Body of pancreas (tissue), 4 donors: ENCODE data around the gene KCNA3. TPM values are rescaled to one million over a fixed set of nuclear protein-coding genes. Genes with fewer than 3 reads are reported as not detected.
"Not testable (repeated sequence)": the region's sequence is repeated elsewhere in the genome, so short reads cannot be mapped to it uniquely, and the experiment has no call there.

Source experiments
- ATAC-seq: fragments of 150-250 bp; one replicate; pipeline ENCODE4 v1.9.1; 2016
- DNase-seq, 4 donors: peaks; one replicate each; pipeline ENCODE4 v3.0.0-alpha.2; 2019
- H3K27ac ChIP-seq, 4 donors: fragments of 200-600 bp; sonication (generic); 1 replicate in 3 of 4; 2 replicates in 1 of 4; pipeline versions ENCODE4 v1.5.1 to v1.6.1; 2016 to 2019; ENCODE audit warnings: mild to moderate bottlenecking in 1 of 4, mixed read lengths in 1 of 4, moderate library complexity in 1 of 4
- H3K27me3 ChIP-seq, 2 donors: fragments of 200-600 bp; sonication (generic); one replicate each; pipeline ENCODE4 v1.6.0; 2016; ENCODE audit warnings: mild to moderate bottlenecking in 1 of 2
- H3K36me3 ChIP-seq, 2 donors: fragments of 200-600 bp; sonication (generic); replicated peaks in 1 of 2; 2 replicates each; pipeline ENCODE4 v1.5.1; 2016; ENCODE audit warnings: low read depth in 2 of 2; ENCODE audit not compliant: insufficient read depth in 1 of 2
- H3K4me1 ChIP-seq: fragments of 200-600 bp; sonication (generic); one replicate; pipeline ENCODE4 v1.6.0; 2016
- H3K4me3 ChIP-seq, 2 donors: fragments of 200-600 bp; sonication (generic); 1 replicate in 1 of 2; 2 replicates in 1 of 2; pipeline ENCODE4 v1.5.1; 2016 to 2019
- H3K9me3 ChIP-seq, 3 donors: fragments of 200-600 bp; sonication (generic); 1 replicate in 2 of 3; 2 replicates in 1 of 3; pipeline ENCODE4 v1.5.1; 2016
- CTCF ChIP-seq, 7 experiments: fragments of 450-650 bp in 4 of 7; fragments of 200-600 bp in 3 of 7; sonication (generic) in 3 of 7; IDR thresholded peaks; one replicate each; pipeline ENCODE4 v1.5.1; 2016 to 2019; ENCODE audit warnings: antibody characterized with exemption in 7 of 7
- POLR2A ChIP-seq, 3 donors: fragments of 450-650 bp; IDR thresholded peaks; one replicate each; pipeline ENCODE4 v1.6.1; 2016; ENCODE audit warnings: antibody characterized with exemption in 3 of 3, mild to moderate bottlenecking in 2 of 3
- WGBS, 2 donors: methylation state at CpG; one replicate each; pipeline ENCODE4 v1.1.5; 2017; 5-methylcytosine and 5-hydroxymethylcytosine counted together
- intact Hi-C: fragments of 100-400 bp; cut with DNase I; formaldehyde crosslinking; loops from one replicate; pipeline ENCODE4 v1.15.1; 2023
- total RNA-seq, 2 donors: library from RNA; depleted of rRNA; stranded (reverse); fragments of >200 nt; gene quantifications; one replicate each; pipeline ENCODE4 v1.1.0, GENCODE V29; 2016

The KCNA3 gene
- total RNA-seq, 2 donors from 2014 or later, result 1.3 to 2.3 TPM

DNA sequence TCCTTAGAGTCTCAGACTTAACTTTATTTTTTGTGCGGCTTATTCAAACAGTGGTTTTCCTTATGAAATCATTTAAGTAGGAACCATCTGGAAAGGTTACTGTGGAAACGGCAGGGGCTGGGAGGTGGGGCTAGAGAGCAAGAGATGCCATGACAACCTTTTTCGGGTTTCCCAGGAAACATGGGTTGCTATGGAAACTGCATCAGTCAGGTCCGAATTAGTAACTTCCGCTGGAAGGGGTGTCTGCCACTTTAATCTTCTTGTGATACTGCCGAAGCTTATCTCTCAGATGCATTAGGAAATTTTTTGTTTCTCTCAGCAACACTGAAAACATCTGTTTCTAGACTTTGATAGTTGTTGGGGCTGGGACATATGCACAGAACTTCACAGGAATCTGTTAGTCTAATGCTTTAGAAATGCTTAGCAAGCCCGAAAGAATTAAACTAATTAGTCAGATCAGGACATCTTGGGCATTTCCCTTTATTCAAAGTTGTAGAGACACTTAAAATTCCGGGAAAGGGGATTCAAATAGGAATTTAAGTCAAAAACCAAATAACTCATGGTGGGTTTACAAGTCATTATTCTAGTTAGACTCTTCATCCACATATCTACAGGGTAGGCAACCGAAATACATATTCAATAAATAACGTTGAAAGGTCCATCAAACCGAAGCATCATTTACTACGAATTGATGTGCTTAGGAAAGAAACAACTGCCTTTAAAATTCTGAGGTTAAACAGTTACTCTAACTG is 2.6 kb downstream of the KCNA3 start:
- TF ChIP-seq CTCF (IDR thresholded peaks at IDR 0.05) (no peak), POLR2A (IDR thresholded peaks at IDR 0.05) (no peak)
- 29 to 39% methylated on average over 12 of the region's 12 CpGs for WGBS, 2 donors
- H3K36me3 ChIP-seq, result no peaks in the 10 kb centered on the region
- H3K27me3 ChIP-seq, result peaks cover 0 to 22% of the 10 kb centered on the region in 2 donors
- H3K27ac ChIP-seq, result no peak overlapping the region
- no peak overlapping the region for H3K4me3 ChIP-seq
- intact Hi-C loops, result no loop called here
- DNase-seq (peak in 2 of 4 donors; percentile 20 to 30), ATAC-seq (no peak)
- no peaks in the 10 kb centered on the region for H3K9me3 ChIP-seq
- H3K4me1 ChIP-seq, result peaks cover 15% of the 10 kb centered on the region

DNA sequence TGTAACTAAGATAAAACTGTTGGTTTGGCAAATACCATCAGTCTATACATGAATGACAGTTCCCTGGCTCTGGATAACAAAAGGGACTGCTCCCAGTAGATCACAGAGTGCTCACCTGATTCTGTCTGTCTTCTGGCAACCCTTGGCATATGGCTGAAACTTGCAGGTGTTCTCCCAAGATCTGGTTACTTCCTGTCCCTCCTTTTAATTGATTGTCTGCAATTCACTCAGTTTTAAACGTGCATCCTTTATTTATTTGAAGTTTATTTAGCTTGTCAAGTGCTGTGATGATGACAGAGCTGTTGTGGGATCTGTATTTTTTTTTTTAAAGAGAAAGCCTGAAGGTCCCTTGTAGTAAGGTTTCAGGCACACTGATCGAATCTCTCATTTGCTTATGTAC is 3.4 kb downstream of the KCNA3 start:
- intact Hi-C loops, result no loop called here
- Histone ChIP-seq H3K27me3 (peaks cover 0 to 22% of the 10 kb centered on the region in 2 donors), H3K9me3 (no peaks in the 10 kb centered on the region), H3K36me3 (no peaks in the 10 kb centered on the region), H3K4me3 (no peak overlapping the region), H3K27ac (no peak overlapping the region), H3K4me1 (peaks cover 15% of the 10 kb centered on the region)
- DNase-seq, result no peak
- WGBS, 2 donors, result 29 to 35% methylated on average over 2 of the region's 2 CpGs
- TF ChIP-seq CTCF (IDR thresholded peaks at IDR 0.05) (no peak), POLR2A (IDR thresholded peaks at IDR 0.05) (no peak)
- ATAC-seq, result no peak

DNA sequence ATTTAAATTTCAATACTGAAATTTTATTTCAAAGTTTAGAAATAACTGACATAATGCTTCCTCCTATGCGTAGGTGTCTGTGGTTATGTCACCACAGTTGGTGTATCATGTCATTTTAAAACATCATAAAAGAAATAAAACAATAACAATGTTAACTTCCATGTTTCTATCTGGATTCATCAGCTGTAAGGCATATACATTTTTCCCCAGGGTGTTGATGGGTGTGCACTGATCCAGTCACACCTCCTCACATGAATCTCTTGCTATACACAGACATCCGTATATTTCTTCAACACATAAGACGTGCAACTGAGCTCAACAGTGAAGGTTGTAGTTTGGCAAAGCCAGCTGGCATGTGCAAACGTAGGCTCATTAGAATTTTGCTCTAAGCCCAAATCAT is 6.2 kb downstream of the KCNA3 start:
- WGBS, 2 donors, result 51 to 56% methylated on average over 4 of the region's 4 CpGs
- Histone ChIP-seq H3K36me3 (no peaks in the 10 kb centered on the region), H3K9me3 (no peaks in the 10 kb centered on the region), H3K4me3 (no peak overlapping the region), H3K4me1 (no peaks in the 10 kb centered on the region), H3K27me3 (peaks cover 0 to 5% of the 10 kb centered on the region in 2 donors), H3K27ac (no peak overlapping the region)
- ATAC-seq (no peak), DNase-seq (no peak)
- TF ChIP-seq POLR2A (IDR thresholded peaks at IDR 0.05), result no peak
- no peak for TF ChIP-seq CTCF (IDR thresholded peaks at IDR 0.05)
- intact Hi-C loops, result no loop called here

GRCh38 chr1:110667776-110668175 is 7.0 kb downstream of the KCNA3 start:
- intact Hi-C loops, result no loop called here
- Histone ChIP-seq H3K4me3 (no peak overlapping the region), H3K9me3 (no peaks in the 10 kb centered on the region), H3K36me3 (no peaks in the 10 kb centered on the region), H3K27ac (no peak overlapping the region), H3K27me3 (no peaks in the 10 kb centered on the region), H3K4me1 (no peaks in the 10 kb centered on the region)
- DNase-seq (no peak), ATAC-seq (no peak)
- no peak for TF ChIP-seq POLR2A (IDR thresholded peaks at IDR 0.05)
- no peak for TF ChIP-seq CTCF (IDR thresholded peaks at IDR 0.05)
- 81 to 82% methylated on average over 2 of the region's 2 CpGs for WGBS, 2 donors

GRCh38 chr1:110663241-110663640 is 11.5 kb downstream of the KCNA3 start:
- Histone ChIP-seq H3K27ac (no peak overlapping the region), H3K9me3 (no peaks in the 10 kb centered on the region), H3K4me3 (no peak overlapping the region), H3K4me1 (no peaks in the 10 kb centered on the region), H3K36me3 (no peaks in the 10 kb centered on the region), H3K27me3 (no peaks in the 10 kb centered on the region)
- DNase-seq (no peak), ATAC-seq (no peak)
- no peak for TF ChIP-seq CTCF (IDR thresholded peaks at IDR 0.05)
- no peak for TF ChIP-seq POLR2A (IDR thresholded peaks at IDR 0.05)
- WGBS, 2 donors, result 65 to 75% methylated on average over 2 of the region's 2 CpGs
- intact Hi-C loops, result no loop called here

- H3K4me1 ChIP-seq, H3K27me3 ChIP-seq, ATAC-seq, intact Hi-C loops, H3K27ac ChIP-seq, DNase-seq, H3K9me3 ChIP-seq, H3K4me3 ChIP-seq, H3K36me3 ChIP-seq: not testable (repeated sequence)
- 80 to 83% methylated on average over 3 of the region's 3 CpGs for WGBS, 2 donors
Observed at GRCh38 chr1:110659559-110659958, 15.2 kb downstream of the KCNA3 start.
